Gastroesophageal sphincter (tissue), 2 donors: ENCODE data around the gene ACOX1.

Experiments used
- EP300 ChIP-seq: sonication (generic); formaldehyde crosslinking; IDR thresholded peaks from one replicate; pipeline ENCODE4 v1.6.1; 2017; ENCODE audit warnings: antibody characterized with exemption, mild to moderate bottlenecking
- POLR2A ChIP-seq, 2 donors: fragments of 450-650 bp; IDR thresholded peaks; one replicate each; pipeline ENCODE4 v1.6.1; 2017; ENCODE audit warnings: antibody characterized with exemption in 2 of 2, mild to moderate bottlenecking in 2 of 2, moderate library complexity in 1 of 2

DNA sequence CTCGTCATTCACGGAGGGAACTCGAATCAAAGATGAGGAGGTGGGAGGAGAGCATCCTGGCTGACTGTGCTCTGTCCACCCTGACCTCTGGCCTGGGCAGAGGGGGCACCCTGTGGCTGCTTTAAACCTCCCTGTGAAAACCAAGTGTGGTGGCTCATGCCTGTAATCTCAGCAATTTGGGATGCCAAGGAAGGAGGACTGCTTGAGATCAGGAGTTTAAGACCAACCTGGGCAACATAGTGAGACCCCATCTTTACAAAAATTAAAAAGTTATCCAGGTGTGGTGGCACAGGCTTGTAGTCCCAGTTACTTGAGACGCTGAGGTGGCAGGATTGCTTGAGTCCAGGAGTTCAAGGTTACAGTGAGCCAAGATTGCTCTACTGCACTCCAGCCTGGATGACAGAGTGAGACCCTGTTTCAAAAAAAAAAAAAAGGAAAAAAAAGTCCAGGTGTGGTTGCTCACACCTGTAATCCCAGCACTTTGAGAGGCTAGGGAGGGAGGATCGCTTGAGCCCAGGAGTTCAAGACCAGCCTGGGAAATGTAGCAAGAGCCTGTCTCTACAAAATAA is 15.9 kb upstream of the ACOX1 start:
- TF ChIP-seq POLR2A (IDR thresholded peaks at IDR 0.05): no peak
- TF ChIP-seq EP300: no peak
